ENCODE data around the gene PFKM.

DNA sequence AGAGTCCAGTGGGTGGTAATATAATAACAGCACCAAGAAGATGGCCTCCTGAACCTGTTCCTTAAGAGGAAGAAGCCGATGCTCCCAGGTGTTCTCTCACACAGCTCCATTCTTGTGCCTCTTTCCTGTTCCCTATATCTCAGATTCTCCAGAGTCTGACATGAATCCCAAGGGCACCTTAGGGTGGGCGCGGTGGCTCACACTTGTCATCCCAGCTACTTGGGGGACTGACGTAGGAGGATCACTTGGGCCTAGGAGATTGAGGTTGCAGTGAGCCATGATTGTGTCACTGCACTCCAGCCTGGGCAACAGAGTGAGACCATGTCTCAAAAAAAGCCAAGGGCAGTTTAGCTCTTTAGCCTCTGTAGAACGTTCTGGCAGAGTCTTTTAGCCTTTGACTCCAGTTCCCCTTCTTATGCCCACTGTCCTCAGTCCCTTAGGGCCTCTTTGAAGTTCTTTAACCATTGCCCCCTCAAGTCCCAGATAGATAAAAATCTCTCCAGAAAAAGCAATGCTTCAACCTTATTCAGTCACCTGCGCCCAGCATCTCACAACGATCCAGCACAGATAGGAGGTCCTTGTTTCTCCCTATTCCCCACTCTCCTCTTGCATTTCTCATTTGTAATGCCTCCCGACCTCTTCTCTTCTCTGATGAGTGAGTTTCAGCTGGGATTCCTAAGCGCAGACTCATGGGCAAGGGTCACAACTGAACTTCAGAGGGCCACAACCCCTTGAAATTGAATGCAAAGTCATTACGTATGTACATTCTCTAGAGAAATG is 68.9 kb downstream of the PFKM start:
- TF ChIP-seq, protein P1, sequence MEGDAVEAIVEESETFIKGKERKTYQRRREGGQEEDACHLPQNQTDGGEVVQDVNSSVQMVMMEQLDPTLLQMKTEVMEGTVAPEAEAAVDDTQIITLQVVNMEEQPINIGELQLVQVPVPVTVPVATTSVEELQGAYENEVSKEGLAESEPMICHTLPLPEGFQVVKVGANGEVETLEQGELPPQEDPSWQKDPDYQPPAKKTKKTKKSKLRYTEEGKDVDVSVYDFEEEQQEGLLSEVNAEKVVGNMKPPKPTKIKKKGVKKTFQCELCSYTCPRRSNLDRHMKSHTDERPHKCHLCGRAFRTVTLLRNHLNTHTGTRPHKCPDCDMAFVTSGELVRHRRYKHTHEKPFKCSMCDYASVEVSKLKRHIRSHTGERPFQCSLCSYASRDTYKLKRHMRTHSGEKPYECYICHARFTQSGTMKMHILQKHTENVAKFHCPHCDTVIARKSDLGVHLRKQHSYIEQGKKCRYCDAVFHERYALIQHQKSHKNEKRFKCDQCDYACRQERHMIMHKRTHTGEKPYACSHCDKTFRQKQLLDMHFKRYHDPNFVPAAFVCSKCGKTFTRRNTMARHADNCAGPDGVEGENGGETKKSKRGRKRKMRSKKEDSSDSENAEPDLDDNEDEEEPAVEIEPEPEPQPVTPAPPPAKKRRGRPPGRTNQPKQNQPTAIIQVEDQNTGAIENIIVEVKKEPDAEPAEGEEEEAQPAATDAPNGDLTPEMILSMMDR (IDR thresholded peaks at IDR 0.05) = no peak
- TF ChIP-seq POLR2A (IDR thresholded peaks at IDR 0.05) = no peak

Data from testis (tissue), 2 donors.